Measurements from ENCODE around the gene AMDHD1. TPM values are rescaled to one million over a fixed set of nuclear protein-coding genes. Genes with fewer than 3 reads are reported as not detected.
A peak's percentile ranks its signal among the peaks of the same experiment; 100 is the strongest.

The AMDHD1 gene
- total RNA-seq, 1 experiment from 2014 or later: 0.80 TPM

GRCh38 chr12:95949477-95950206, 6.5 kb downstream of the AMDHD1 start:
- ChIA-PET CTCF (no interaction called here), POLR2A (ENCODE audit: unreplicated experiment) (no interaction called here)
- no peaks in the 10 kb centered on the region for H3K9me3 ChIP-seq (ENCODE audit: low read length)
- H3F3A ChIP-seq (ENCODE audit: low read length, unreplicated experiment): no peaks in the 10 kb centered on the region
- H3K27me3 ChIP-seq (ENCODE audit: low read length): no peaks in the 10 kb centered on the region
- no peak overlapping the region for H3K4me3 ChIP-seq (ENCODE audit: low read length)
- ATAC-seq (no peak), DNase-seq (no peak)
- H3K4me2 ChIP-seq (ENCODE audit: low read length): no peak overlapping the region
- H3K9me2 ChIP-seq (replicated peaks; ENCODE audit: low read length): no peaks in the 10 kb centered on the region
- peaks cover 7% of the 10 kb centered on the region; the same call in 1 of the 2 replicates for H3K4me1 ChIP-seq (ENCODE audit: insufficient read depth, low read length)
- no peaks in the 10 kb centered on the region for H3K79me2 ChIP-seq (ENCODE audit: low read length)
- H3K27ac ChIP-seq (ENCODE audit: low read length): no peak overlapping the region
- intact Hi-C loops (cut with micrococcal nuclease): no loop called here
- TF ChIP-seq EZH2phosphoT487 (IDR thresholded peaks at IDR 0.05; ENCODE audit: borderline replicate concordance, low read length): no peak
- no peak for TF ChIP-seq CTCF (conservative IDR thresholded peaks at IDR 0.05; ENCODE audit: low read depth, low read length)
- TF ChIP-seq EZH2 (IDR thresholded peaks at IDR 0.05; ENCODE audit: low read length, unreplicated experiment): no peak
- no peak overlapping the region for H2AFZ ChIP-seq (ENCODE audit: low read length)
- H4K20me1 ChIP-seq (ENCODE audit: low read length): no peaks in the 10 kb centered on the region
- no peaks in the 10 kb centered on the region for H3K36me3 ChIP-seq (ENCODE audit: low read depth, low read length)
- no TSS peak for BruUV-seq (replicated peaks)
- H3K9ac ChIP-seq (ENCODE audit: low read length): no peak overlapping the region

- no peaks in the 10 kb centered on the region for H4K20me1 ChIP-seq (ENCODE audit: low read length)
- no peak overlapping the region for H3K27ac ChIP-seq (ENCODE audit: low read length)
- intact Hi-C loops (cut with micrococcal nuclease): no loop called here
- no peaks in the 10 kb centered on the region for H3K9me3 ChIP-seq (ENCODE audit: low read length)
- H3K4me3 ChIP-seq (ENCODE audit: low read length): no peak overlapping the region
- BruUV-seq (replicated peaks): no TSS peak
- ATAC-seq: peak; percentile 69
- no peaks in the 10 kb centered on the region for H3K27me3 ChIP-seq (ENCODE audit: low read length)
- TF ChIP-seq EZH2phosphoT487 (IDR thresholded peaks at IDR 0.05; ENCODE audit: borderline replicate concordance, low read length) (no peak), CTCF (conservative IDR thresholded peaks at IDR 0.05; ENCODE audit: low read depth, low read length) (no peak), EZH2 (IDR thresholded peaks at IDR 0.05; ENCODE audit: low read length, unreplicated experiment) (no peak)
- no peaks in the 10 kb centered on the region for H3K79me2 ChIP-seq (ENCODE audit: low read length)
- no peaks in the 10 kb centered on the region for H3K36me3 ChIP-seq (ENCODE audit: low read depth, low read length)
- H2AFZ ChIP-seq (ENCODE audit: low read length): no peak overlapping the region
- H3K9me2 ChIP-seq (replicated peaks; ENCODE audit: low read length): no peaks in the 10 kb centered on the region
- no peak overlapping the region for H3K4me2 ChIP-seq (ENCODE audit: low read length)
- no peaks in the 10 kb centered on the region for H3F3A ChIP-seq (ENCODE audit: low read length, unreplicated experiment)
- DNase-seq: peak; percentile 67
- POLR2A ChIA-PET (ENCODE audit: unreplicated experiment): interaction anchor here (0.7 kb wide), 1 partner anchor 8 kb away, joined by 3 read pairs; the partner anchor contains the start of gene AMDHD1
- peaks cover 7% of the 10 kb centered on the region; the same call in 1 of the 2 replicates for H3K4me1 ChIP-seq (ENCODE audit: insufficient read depth, low read length)
- no peak overlapping the region for H3K9ac ChIP-seq (ENCODE audit: low read length)
- CTCF ChIA-PET: no interaction called here
Observed at GRCh38 chr12:95951515-95951914, 8.4 kb downstream of the AMDHD1 start.

GRCh38 chr12:95953000-95953399, 9.9 kb downstream of the AMDHD1 start:
- DNase-seq (no peak), ATAC-seq (no peak)
- H3K9me3 ChIP-seq (ENCODE audit: low read length): no peaks in the 10 kb centered on the region
- H3K4me1 ChIP-seq (ENCODE audit: insufficient read depth, low read length): peaks cover 7% of the 10 kb centered on the region; the same call in 1 of the 2 replicates
- ChIA-PET CTCF (no interaction called here), POLR2A (ENCODE audit: unreplicated experiment) (no interaction called here)
- H3K36me3 ChIP-seq (ENCODE audit: low read depth, low read length): no peaks in the 10 kb centered on the region
- no TSS peak for BruUV-seq (replicated peaks)
- no peaks in the 10 kb centered on the region for H3K27me3 ChIP-seq (ENCODE audit: low read length)
- no peaks in the 10 kb centered on the region for H3F3A ChIP-seq (ENCODE audit: low read length, unreplicated experiment)
- intact Hi-C loops (cut with micrococcal nuclease): no loop called here
- H4K20me1 ChIP-seq (ENCODE audit: low read length): no peaks in the 10 kb centered on the region
- H3K4me2 ChIP-seq (ENCODE audit: low read length): no peak overlapping the region
- H2AFZ ChIP-seq (ENCODE audit: low read length): no peak overlapping the region
- H3K27ac ChIP-seq (ENCODE audit: low read length): no peak overlapping the region
- H3K79me2 ChIP-seq (ENCODE audit: low read length): no peaks in the 10 kb centered on the region
- H3K9me2 ChIP-seq (replicated peaks; ENCODE audit: low read length): no peaks in the 10 kb centered on the region
- TF ChIP-seq EZH2 (IDR thresholded peaks at IDR 0.05; ENCODE audit: low read length, unreplicated experiment) (no peak), CTCF (conservative IDR thresholded peaks at IDR 0.05; ENCODE audit: low read depth, low read length) (no peak), EZH2phosphoT487 (IDR thresholded peaks at IDR 0.05; ENCODE audit: borderline replicate concordance, low read length) (no peak)
- no peak overlapping the region for H3K9ac ChIP-seq (ENCODE audit: low read length)
- H3K4me3 ChIP-seq (ENCODE audit: low read length): no peak overlapping the region
